GM19043 (cell line): Measurements from ENCODE around the gene PTGER1.
"Not testable (repeated sequence)": the region's sequence is repeated elsewhere in the genome, so short reads cannot be mapped to it uniquely, and the experiment has no call there.

ENCODE experiments used
- ATAC-seq: cut with Tn5 transposase; IDR thresholded peaks from one replicate; pipeline ENCODE4 v1.9.1; 2021; ENCODE audit warnings: low read depth; ENCODE audit not compliant: unreplicated experiment

PTGER1 gene

DNA sequence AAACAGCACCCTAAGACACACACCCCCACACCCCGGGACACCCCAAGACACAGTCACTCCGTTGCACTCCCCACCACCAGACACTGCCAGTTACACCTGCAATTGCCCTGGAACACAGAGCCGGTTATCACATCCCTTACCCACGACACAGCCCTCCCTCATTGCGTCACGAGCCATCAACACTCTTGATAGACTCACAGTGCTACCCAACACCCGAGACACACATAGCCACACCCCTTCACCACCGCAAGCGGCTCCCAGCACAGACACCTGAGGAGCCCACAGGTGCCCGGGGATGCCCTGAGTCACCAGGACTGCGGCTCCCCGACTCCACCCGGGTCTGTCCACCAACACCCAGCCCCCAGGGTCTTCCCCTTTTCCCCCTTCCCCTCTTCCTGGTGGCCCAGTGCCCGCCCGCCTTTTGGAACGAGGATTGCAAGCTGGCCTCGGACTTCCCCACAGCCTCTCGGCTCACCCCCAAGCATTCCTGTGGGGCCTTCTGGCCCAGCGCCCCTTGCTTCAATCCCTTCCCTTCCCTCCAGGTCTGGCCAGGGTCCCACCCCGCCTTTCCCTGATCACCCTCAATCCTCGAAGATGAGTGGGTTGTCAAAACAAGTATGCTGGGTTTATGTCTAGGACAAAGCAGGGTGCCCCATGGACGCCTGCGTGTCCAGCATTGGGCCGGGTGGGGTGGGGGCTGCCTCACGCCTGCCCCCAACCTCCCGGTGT is 1.7 kb upstream of the PTGER1 start:
- ATAC-seq: no peak

DNA sequence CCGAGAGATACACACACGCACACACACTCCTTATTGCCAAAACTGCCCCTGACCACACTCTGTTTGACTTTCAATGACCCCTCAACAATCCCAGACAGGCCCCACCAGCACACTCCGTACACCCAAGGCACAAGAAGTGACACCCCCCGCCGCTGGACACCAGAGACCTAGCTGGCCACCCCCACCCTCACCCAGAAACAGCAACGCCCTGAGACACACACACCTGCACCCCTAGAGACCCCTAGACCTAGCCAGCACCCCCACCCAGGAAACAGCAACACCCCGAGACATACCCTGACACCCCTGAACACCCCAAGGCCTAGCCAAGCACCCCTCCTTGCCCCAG is 1.1 kb upstream of the PTGER1 start:
- no peak for ATAC-seq

DNA sequence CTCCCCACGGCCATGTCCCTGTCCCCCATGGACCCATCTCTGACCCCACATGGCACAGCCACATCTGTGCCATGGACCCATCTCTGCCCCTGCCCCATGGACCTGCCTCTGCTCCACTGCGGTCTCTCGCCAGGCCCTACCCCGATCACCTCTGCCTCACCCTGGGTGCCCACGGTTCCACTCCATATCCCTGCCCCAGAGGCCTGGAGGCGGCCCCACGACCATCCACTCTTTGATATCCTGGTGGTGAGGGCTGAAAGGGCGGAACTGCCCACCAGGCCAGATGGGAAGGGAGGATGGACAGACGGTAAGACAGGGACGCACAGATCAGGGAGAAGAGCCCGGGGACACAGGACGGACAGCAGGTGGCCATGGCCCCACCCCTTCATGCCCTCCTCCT is 327 bp downstream of the PTGER1 start:
- no peak for ATAC-seq

DNA sequence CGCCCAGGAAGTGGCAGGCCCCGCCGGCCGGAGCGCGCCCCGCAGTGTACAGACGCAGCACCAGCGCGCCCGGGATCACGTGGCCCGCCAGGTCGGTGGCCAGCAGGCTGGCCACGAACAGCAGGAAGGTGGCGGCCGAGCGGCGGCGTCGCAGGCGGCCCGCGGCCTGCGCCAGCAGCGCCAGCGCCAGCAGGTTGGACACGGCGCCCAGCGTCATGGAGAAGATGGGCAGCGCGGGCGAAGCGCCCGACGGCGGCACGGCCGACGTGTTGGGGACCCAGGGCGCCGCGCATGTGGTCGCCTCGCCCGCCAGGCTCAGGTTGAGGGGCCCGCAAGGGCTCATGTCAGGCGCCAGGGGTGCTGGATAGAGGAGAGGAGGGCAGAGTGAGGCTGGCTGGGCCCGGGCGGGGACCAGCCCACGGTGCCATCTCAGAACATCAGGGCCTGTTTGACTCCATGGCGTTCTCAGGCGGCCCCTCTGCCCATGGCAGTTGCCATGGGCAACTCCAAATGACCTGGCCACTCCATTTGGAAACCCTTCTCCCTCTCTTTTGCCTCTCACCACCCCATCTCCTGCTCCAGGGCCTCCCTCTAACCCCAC is 1.1 kb downstream of the PTGER1 start:
- ATAC-seq: no peak

DNA sequence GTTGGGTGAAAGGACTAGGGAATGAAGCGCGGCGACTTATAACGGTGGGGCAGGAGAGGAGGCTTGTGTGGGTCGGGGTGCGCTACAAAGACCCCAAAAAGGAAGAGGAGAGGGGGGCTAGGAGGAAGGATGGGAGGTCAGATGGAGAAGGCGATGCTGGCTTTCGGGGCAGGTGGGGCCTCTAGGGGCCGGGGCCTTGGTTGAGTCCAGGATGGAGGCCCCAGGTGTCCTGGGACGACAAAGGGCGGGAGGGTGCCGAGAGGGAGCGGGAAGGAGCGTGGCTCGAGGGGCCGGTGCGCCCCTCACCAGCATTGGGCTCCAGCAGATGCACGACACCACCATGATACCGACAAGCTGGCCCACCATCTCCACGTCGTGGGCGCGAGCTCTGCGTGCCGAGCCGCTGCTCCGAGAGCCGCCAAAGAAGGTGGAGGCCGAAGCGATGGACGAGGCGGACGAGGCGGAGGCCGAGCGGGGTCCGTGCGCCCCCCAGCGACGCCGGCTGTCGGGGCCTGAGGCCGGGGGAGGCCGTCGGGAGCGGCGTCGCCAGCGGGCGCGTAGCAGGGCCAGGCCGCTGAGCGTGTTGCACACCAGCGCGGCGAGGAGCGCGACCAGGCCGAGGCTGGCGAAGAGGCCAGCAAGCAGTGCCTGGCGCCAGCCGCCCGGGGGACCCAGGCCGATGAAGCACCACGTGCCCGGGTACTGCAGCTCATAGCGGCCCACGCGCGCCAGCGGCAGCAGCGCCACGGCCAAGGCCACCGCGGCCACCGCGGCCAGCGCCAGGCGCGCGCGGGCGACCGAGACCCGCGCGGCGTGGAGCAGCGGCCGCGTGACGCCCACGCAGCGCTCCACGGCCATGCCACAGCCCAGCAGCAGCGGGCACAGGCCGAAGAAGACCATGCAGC is 1.8 kb downstream of the PTGER1 start:
- ATAC-seq: no peak

DNA sequence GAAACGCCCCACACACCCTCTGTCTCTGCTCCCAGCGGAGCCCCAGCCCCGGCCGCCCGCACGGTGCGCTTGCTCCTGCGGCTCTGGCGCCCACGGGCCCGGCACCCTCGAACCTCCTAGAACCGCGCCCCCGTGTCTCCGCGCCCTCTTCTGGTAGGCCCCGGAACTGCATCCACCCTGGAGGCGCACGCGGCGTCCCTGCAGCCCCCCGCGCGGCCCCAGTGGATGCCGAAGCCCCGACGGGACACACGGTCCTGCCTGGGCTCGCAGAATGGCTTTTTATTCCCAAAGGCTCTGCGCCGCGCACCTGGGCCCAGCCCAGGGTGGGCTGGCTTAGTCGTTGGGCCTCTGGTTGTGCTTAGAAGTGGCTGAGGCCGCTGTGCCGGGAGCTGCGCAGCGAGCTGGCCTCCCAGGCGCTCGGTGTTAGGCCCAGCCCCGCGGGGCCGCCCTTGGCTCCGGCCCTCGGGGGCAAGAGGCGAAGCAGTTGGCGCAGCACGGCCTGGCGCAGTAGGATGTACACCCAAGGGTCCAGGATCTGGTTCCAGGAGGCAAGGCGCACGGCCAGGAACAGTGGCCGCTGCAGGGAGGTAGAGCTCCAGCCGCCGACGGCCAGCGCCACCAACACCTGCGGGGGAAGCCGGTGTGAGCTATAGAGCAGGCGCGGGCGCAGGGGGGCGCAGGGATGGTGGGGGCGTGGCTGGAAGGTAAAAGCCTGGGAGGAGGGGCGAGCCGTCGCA is 2.8 kb downstream of the PTGER1 start:
- no peak for ATAC-seq

DNA sequence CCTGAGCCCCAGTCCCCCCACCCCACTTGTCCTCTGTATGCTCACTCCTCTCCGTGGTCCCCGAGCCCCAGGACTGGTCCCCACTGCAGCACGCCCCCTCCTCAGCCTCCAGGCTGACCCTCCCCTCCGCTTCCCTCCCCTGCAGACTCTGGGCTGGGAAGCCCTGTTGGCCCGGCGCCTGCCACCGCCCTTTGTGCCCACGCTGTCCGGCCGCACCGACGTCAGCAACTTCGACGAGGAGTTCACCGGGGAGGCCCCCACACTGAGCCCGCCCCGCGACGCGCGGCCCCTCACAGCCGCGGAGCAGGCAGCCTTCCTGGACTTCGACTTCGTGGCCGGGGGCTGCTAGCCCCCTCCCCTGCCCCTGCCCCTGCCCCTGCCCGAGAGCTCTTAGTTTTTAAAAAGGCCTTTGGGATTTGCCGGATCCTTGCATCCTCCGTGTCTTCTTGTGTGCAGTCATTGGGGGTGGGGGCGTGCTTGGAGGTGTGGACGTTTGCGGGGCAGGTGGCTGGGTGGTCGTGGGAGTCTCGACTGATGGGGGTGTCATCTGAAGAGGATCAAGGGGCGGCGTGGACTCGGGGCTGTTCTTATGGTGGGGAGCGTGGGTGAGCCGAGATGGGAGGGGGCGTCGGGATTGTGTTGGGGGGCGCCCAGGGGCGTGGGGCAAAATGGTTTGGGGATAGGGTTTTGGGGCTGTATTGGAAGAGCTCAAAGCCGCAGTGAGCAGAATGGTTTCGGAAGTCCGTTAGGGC is 3.5 kb downstream of the PTGER1 start:
- ATAC-seq: no peak

DNA sequence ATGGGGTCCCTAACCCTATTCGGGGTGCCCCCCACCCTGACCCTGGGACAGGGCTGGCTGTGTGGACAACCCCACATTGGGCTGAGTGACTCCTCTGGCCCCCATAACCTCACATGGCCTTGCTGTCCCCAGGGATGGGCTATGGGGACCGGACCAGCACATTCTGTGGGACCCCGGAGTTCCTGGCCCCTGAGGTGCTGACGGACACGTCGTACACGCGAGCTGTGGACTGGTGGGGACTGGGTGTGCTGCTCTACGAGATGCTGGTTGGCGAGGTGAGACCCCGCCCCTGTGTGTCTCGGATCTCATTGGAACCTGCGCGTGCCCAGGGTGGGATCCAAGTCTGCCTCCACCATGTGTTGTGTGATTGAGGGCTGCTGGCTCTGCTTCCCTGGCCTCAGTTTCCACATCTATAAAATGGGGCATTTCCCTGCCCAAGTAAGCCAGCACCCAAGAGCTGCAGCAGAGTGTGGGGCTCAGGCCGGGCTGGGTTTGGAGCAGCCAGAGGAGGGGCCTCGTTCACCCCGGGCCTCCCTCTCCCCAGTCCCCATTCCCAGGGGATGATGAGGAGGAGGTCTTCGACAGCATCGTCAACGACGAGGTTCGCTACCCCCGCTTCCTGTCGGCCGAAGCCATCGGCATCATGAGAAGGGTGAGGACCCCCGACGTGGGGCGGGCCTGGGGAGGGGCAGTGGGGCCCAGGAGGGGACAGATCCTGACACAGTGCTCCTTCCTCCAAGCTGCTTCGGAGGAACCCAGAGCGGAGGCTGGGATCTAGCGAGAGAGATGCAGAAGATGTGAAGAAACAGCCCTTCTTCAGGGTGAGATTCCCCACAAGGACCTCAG is 4.9 kb downstream of the PTGER1 start:
- no peak for ATAC-seq

DNA sequence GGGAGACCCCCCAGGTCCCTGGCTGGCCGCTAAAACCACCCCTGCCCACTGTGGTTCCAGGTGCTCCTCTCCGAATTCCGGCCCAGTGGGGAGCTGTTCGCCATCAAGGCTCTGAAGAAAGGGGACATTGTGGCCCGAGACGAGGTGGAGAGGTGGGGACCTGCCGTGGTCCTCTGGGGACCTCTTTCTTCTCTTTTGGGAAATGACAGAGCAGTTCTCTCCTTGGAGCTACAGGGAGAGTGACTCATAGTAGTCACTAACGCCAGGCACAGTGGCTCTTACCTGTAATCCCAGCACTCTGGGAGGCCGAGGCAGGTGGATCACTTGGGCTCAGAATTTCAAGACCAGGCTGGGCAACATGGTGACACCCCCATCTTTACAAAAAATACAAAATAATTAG is 7.3 kb downstream of the PTGER1 start:
- no peak for ATAC-seq

DNA sequence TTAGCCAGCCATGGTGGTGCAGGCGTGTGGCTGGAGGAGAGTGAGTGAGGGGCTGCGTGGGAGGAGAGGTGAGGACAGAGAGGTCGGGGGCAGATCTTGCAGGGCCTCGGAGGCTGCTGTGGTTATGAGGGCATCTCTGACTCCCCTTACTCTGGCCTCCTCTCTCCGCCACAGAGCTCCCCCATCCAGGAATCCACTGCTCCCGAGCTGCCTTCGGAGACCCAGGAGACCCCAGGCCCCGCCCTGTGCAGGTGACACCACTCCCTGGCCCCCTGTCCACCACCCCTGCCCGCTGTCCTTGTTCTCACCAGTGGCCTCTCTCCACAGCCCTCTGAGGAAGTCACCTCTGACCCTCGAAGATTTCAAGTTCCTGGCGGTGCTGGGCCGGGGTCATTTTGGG is 7.8 kb downstream of the PTGER1 start:
- no peak for ATAC-seq

DNA sequence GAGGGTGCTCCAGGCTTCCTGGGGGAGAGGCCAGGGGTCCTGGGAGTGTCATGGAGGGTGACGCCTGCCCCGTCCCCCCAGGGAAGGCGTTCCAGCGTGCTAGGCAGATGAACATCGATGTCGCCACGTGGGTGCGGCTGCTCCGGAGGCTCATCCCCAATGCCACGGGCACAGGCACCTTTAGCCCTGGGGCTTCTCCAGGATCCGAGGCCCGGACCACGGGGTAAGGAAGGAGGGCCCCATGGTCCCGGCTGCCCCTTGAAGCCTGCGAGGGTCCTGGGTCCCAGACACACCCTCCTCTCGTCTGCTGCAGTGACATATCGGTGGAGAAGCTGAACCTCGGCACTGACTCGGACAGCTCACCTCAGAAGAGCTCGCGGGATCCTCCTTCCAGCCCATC is 11.4 kb downstream of the PTGER1 start:
- no peak for ATAC-seq

DNA sequence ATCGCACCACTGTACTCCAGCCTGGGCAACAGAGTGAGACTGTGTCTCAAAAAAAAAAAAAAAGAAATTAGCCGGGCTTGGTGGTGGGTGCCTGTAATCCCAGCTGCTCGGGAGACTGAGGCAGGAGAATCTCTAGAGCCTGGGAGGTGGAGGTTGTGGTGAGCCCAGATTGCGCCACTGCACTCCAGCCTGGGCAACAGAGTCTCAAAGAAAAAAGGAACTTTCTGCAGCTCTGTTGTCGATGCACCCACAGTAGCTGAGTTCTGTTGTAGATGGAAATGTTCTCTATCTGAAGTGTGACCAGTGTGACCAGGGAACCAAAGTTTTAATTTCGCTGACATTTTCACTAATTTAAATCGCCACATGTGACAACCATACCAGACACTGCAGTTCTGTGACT is 12.8 kb downstream of the PTGER1 start:
- not testable (repeated sequence) for ATAC-seq

DNA sequence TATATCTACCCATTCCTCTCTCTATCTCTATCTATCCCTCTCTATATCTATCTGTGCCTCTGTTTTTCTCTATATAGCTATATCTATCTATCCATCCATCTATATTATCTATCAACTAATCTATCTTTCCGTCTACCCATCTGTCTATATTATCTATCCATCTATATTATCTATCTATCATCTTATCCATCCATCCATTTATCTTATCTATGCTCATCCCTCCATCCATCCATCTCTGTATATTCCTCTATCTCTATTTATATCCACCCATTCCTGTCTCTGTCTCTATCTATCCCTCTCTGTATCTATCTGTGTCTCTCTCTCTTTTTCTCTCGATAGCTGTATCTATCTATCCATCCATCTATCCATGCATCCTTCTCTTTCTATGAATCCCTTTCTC is 14.2 kb downstream of the PTGER1 start:
- ATAC-seq: no peak

DNA sequence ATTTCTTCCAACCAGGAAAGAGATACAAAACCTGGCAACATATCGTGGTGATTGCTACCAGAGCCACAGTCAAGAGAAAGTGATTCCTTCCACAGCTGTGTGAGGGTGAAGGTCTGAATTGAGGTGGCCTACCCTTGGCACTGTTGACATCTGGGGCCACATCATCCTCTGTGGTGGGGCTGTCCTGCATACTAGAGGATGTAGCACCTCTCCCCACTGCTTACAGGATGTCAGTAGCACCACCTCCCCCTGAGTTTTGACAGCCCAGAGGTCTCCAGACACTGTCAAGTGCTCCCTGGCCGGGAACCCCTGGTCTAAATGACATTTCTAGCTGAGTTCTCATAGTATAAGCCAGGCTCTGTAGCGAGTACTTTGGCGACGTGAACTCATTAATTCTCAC is 15.5 kb downstream of the PTGER1 start:
- no peak for ATAC-seq

DNA sequence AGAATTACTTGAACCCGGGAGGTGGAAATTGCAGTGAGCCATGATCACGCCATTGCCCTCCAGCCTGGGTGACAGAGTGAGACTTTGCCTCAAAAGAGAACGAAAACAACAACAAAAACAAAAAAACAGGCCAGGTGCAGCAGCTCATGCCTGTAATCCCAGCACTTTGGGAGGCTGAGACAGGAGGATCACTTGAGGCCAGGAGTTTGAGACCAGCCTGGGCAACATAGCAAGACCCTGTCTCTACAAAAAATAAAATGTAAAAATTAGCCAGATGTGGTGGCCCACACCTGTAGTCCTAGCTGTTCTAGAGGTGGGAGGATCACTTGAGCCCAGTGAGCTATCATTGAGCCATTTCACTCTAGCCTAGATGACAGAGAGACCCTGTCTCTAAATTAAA is 22.9 kb downstream of the PTGER1 start:
- not testable (repeated sequence) for ATAC-seq

DNA sequence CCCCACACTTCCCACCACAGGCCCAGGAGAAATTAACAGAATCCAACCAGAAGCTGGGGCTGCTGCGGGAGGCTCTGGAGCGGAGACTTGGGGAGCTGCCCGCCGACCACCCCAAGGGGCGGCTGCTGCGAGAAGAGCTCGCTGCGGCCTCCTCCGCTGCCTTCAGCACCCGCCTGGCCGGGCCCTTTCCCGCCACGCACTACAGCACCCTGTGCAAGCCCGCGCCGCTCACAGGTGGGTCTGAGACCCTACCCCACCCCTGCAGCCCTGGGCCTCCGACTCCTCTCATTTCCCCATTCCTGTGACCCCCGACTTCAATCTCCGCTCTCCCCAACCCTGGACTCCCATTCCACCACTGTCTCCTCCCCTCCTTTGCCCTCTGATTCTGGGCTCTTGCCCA is 24.3 kb downstream of the PTGER1 start:
- no peak for ATAC-seq

DNA sequence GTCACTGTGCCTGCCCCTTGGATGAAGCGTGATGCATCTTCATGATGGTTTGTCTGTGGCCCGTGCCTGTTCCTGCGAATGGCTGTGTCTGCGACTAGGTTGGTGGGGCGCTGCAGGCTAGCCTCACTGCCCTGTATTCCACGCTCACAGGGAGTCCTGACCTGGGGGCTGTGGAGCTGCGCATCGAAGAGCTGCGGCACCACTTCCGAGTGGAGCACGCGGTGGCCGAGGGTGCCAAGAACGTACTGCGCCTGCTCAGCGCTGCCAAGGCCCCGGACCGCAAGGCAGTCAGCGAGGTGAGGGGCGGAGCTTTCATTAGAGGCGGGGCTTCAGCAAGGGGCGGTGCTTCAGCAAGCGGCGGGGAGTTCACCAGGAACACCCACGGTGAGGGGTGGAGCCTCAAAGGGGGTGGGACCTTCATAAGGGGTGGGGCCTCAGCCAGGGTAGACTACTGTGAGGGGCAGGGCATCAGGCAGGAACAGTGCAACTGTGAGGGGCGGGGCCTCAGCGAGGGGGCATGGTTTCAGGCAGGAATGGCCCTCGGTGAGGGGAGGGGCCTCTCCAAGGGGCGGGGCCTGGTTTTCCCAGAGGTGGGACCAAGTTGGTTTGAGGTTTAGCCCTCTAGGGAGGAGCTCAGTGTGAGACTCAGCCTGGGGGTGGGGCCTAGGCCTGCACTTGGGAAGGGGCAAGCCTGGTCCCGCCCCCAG is 24.8 kb downstream of the PTGER1 start:
- ATAC-seq: no peak

DNA sequence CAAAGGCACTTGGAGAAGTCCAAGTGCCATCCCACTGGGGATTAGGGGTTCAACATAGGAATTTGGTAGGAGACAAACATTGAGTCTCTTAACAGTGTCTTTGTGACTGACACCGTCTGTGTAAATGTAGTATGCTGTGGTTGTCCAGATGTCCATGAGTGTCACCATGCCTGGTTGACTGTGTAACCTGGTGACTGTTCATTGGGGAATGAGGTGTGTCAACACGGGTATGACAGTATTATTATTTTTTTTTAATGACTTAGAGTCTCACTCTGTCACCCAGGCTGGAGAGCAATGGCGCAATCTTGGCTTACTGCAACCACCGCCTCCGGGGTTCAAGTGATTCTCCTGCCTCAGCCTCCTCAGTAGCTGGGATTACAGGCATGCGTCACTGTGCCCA is 25.8 kb downstream of the PTGER1 start:
- no peak for ATAC-seq
